ENCODE results near the gene GRM1.

DNA sequence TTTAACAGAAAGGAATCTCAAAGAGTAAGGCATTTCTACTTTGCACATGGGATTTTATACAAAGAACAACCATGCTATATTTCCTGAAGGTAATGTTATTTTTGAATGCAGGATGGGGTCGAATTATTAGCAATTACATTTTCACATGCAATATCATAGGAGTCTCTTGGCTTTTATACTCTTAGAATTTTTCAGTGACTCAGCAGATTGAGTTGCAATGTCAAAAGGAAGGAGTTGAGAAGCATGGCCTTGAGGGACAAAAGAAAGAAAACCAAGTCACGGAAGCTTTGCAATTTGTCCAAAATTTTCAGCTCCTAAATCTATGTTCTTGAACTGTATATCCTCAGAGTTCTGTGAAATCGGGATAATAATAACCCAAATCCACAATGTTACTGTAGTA, 181.1 kb downstream of the GRM1 start:
- no peak for TF ChIP-seq ZNF121 (tag by site-specific recombination; IDR thresholded peaks at IDR 0.05)
- TF ChIP-seq CTCF (tag by site-specific recombination; IDR thresholded peaks at IDR 0.05) = no peak
- no peak for TF ChIP-seq ZNF169 (tag by site-specific recombination; IDR thresholded peaks at IDR 0.05)

Measured in HEK293 (cell line).